ENCODE results near the gene MYO3B.

MYO3B gene

GRCh38 chr2:170261566-170261965 lies 83.6 kb downstream of the MYO3B start (continued):
- no peak for TF ChIP-seq ZBTB8A (tag by site-specific recombination; IDR thresholded peaks at IDR 0.05)
- no peak for TF ChIP-seq ZNF654 (tag by site-specific recombination; IDR thresholded peaks at IDR 0.05; ENCODE audit: low read depth)
- no peak for TF ChIP-seq ZNF449 (tag by site-specific recombination; IDR thresholded peaks at IDR 0.05)
- TF ChIP-seq PRDM6 (tag by site-specific recombination; IDR thresholded peaks at IDR 0.05), result no peak
- TF ChIP-seq ZNF202 (tag by site-specific recombination; IDR thresholded peaks at IDR 0.05; ENCODE audit: borderline replicate concordance), result no peak

GRCh38 chr2:170262343-170262742 lies 84.4 kb downstream of the MYO3B start:
- no peaks in the 10 kb centered on the region for H3K36me3 ChIP-seq (ENCODE audit: control insufficient read depth in 2 of 2, insufficient read depth in 1 of 2, low read length in 2 of 2)
- CTCF ChIA-PET, result interaction anchor here (0.6 kb wide), 1 partner anchor 20 kb away, joined by 4 read pairs; no protein-coding TSS in a partner anchor
- no peaks in the 10 kb centered on the region for H3K9me3 ChIP-seq (ENCODE audit: control insufficient read depth, insufficient read depth, low read depth, low read length)
- no peaks in the 10 kb centered on the region for H3K4me1 ChIP-seq (ENCODE audit: control insufficient read depth, insufficient read depth, low read length)
- no peak for TF ChIP-seq ZNF654 (tag by site-specific recombination; IDR thresholded peaks at IDR 0.05; ENCODE audit: low read depth)
- no peak for TF ChIP-seq CTCF (tag by site-specific recombination; IDR thresholded peaks at IDR 0.05)
- no peak overlapping the region for H3K4me3 ChIP-seq (ENCODE audit: low read depth, low read length)
- POLR2A ChIA-PET, result no interaction called here
- H3K27ac ChIP-seq (ENCODE audit: extremely low read depth, low read depth, low read length), result no peak overlapping the region

- Histone ChIP-seq H3K36me3 (ENCODE audit: control insufficient read depth in 2 of 2, insufficient read depth in 1 of 2, low read length in 2 of 2) (no peaks in the 10 kb centered on the region), H3K27ac (ENCODE audit: extremely low read depth, low read depth, low read length) (no peak overlapping the region), H3K9me3 (ENCODE audit: control insufficient read depth, insufficient read depth, low read depth, low read length) (no peaks in the 10 kb centered on the region), H3K4me3 (ENCODE audit: low read depth, low read length) (no peak overlapping the region), H3K4me1 (ENCODE audit: control insufficient read depth, insufficient read depth, low read length) (no peaks in the 10 kb centered on the region)
- ChIA-PET POLR2A (no interaction called here), CTCF (interaction anchor here (0.6 kb wide), 1 partner anchor 19 kb away, joined by 4 read pairs; no protein-coding TSS in a partner anchor)
- TF ChIP-seq YY1 (tag by site-specific recombination; IDR thresholded peaks at IDR 0.05), result no peak
- TF ChIP-seq ZNF600 (tag by site-specific recombination; IDR thresholded peaks at IDR 0.05), result no peak
- TF ChIP-seq ZFP41 (tag by site-specific recombination; IDR thresholded peaks at IDR 0.05; ENCODE audit: borderline replicate concordance), result no peak
- no peak for TF ChIP-seq ZNF23 (tag by site-specific recombination; IDR thresholded peaks at IDR 0.05; ENCODE audit: borderline replicate concordance)
- TF ChIP-seq ZNF488 (tag by site-specific recombination; IDR thresholded peaks at IDR 0.05), result no peak
- TF ChIP-seq ZSCAN16 (tag by site-specific recombination; IDR thresholded peaks at IDR 0.05), result no peak
- TF ChIP-seq ZNF223 (tag by site-specific recombination; IDR thresholded peaks at IDR 0.05), result no peak
Observed at GRCh38 chr2:170262806-170263205, 84.9 kb downstream of the MYO3B start.

Data from HEK293 (cell line).